ENCODE data around the gene MARCKS.

MARCKS gene

DNA sequence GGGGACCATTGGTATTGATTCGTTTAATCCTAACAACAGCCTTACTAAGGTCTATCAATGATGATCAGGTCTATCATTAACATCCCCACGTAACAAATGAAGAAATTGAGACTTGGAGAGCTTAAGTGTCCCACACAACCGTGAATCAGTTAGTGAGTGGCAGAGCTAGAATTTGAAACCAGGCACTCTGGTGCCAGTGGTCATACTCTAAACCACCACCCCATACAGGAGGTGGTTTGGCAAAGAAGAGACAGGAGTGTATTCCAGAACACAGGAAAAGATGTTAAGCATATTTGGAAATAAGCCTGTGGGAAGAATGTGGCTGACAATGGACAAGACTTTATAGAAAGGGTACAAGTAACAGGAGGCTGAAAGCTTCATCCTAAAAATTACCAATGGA is 35.7 kb upstream of the MARCKS start:
- TF ChIP-seq, protein P1, sequence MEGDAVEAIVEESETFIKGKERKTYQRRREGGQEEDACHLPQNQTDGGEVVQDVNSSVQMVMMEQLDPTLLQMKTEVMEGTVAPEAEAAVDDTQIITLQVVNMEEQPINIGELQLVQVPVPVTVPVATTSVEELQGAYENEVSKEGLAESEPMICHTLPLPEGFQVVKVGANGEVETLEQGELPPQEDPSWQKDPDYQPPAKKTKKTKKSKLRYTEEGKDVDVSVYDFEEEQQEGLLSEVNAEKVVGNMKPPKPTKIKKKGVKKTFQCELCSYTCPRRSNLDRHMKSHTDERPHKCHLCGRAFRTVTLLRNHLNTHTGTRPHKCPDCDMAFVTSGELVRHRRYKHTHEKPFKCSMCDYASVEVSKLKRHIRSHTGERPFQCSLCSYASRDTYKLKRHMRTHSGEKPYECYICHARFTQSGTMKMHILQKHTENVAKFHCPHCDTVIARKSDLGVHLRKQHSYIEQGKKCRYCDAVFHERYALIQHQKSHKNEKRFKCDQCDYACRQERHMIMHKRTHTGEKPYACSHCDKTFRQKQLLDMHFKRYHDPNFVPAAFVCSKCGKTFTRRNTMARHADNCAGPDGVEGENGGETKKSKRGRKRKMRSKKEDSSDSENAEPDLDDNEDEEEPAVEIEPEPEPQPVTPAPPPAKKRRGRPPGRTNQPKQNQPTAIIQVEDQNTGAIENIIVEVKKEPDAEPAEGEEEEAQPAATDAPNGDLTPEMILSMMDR (IDR thresholded peaks at IDR 0.05; ENCODE audit: low read depth, low read length): no peak
- no peak for DNase-seq (ENCODE audit: low read depth in 2 of 2)
- H3K4me3 ChIP-seq (replicated peaks in 1 of 2; ENCODE audit: low read depth in 2 of 2, low read length in 2 of 2): no peak overlapping the region

DNA sequence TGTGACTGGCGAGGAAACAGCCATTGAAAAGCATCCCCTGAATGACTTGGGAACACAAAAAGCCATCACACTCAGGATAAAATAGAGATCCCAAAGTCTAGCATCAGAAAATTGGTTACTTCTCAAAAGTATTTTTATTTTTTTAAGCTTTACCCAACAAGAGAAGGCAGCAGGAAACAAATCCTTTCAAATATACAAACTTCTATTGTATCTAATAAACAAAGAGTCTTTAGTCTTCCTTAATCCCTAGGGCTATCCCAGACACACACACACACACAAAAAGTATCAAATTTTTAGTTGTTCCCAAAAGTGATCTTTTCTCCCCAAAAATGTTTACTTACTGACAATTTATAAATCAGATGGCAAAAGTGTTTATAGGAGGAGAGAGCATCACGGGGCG is 33.2 kb upstream of the MARCKS start:
- TF ChIP-seq, protein P1 (IDR thresholded peaks at IDR 0.05; ENCODE audit: low read depth, low read length): no peak
- H3K4me3 ChIP-seq (replicated peaks in 1 of 2; ENCODE audit: low read depth in 2 of 2, low read length in 2 of 2): no peak overlapping the region
- DNase-seq (ENCODE audit: low read depth in 2 of 2): no peak

DNA sequence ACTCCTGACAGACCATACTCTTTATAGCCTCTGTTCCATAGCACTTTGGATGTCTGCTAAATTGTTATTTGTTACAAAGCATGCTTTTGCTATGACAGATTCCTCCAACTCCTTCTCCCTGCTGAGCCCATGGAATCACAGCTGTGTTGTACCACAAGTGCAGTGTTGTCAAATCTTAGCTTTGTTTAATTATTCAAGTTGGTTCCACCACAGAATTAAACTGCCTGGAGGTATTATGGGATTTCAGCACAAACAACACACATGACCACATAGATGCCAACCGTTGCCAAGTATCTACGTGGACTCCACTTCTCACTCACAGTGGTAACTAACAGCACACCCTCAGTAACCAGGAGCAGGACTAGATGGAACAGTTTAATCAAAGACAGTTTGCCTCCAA is 32.7 kb upstream of the MARCKS start:
- TF ChIP-seq, protein P1 (IDR thresholded peaks at IDR 0.05; ENCODE audit: low read depth, low read length): no peak
- DNase-seq (ENCODE audit: low read depth in 2 of 2): no peak

GRCh38 chr6:113824866-113825265 is 32.3 kb upstream of the MARCKS start:
- TF ChIP-seq, protein P1 (IDR thresholded peaks at IDR 0.05; ENCODE audit: low read depth, low read length): no peak
- DNase-seq (ENCODE audit: low read depth in 2 of 2): no peak
- H3K4me3 ChIP-seq (replicated peaks in 1 of 2; ENCODE audit: low read depth in 2 of 2, low read length in 2 of 2): no peak overlapping the region

More for the DNA sequence above, 32.7 kb upstream of the MARCKS start:
- no peak overlapping the region for H3K4me3 ChIP-seq (replicated peaks in 1 of 2; ENCODE audit: low read depth in 2 of 2, low read length in 2 of 2)

- peak; percentile 57 to 85 for DNase-seq (ENCODE audit: low read depth in 2 of 2)
- H3K4me3 ChIP-seq (replicated peaks in 1 of 2; ENCODE audit: low read depth in 2 of 2, low read length in 2 of 2): no peak overlapping the region
- TF ChIP-seq, protein P1 (IDR thresholded peaks at IDR 0.05; ENCODE audit: low read depth, low read length): no peak
Measured at GRCh38 chr6:113825781-113826180, 31.4 kb upstream of the MARCKS start.

GRCh38 chr6:113828984-113829695 is 28.0 kb upstream of the MARCKS start:
- TF ChIP-seq, protein P1 (IDR thresholded peaks at IDR 0.05; ENCODE audit: low read depth, low read length): no peak
- no peak for DNase-seq (ENCODE audit: low read depth in 2 of 2)
- H3K4me3 ChIP-seq (replicated peaks in 1 of 2; ENCODE audit: low read depth in 2 of 2, low read length in 2 of 2): no peak overlapping the region

DNA sequence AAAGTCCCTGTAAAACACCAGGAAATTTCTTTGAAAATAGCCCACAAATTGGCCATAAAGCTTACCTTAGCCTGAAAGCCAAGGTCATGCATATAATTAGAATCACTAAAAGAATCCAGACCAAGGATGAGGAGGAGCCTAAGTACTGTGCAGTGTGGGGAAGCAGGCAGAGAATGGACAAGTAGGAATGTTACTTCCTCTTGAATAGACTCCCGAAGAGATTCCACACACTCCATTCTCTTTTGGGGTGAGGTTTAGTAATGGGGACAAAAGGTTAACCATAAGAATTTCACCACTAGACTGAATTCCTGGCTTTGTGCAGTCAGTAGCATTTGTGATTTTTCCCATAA is 27.5 kb upstream of the MARCKS start:
- TF ChIP-seq, protein P1 (IDR thresholded peaks at IDR 0.05; ENCODE audit: low read depth, low read length): no peak
- DNase-seq (ENCODE audit: low read depth in 2 of 2): peak; percentile 21 to 48
- no peak overlapping the region for H3K4me3 ChIP-seq (replicated peaks in 1 of 2; ENCODE audit: low read depth in 2 of 2, low read length in 2 of 2)
